HepG2 (cell line): ENCODE data around the gene ITM2B. TPM values are rescaled to one million over a fixed set of nuclear protein-coding genes. Genes with fewer than 3 reads are reported as not detected.

Source experiments
- CSRNP1 ChIP-seq: sonication (generic); formaldehyde crosslinking; IDR thresholded peaks from 2 replicates; pipeline ENCODE4 v1.8.1; 2023; ENCODE audit warnings: mild to moderate bottlenecking, missing genetic modification reagents
- EP300 ChIP-seq, 3 experiments: sonication (generic) in 1 of 3; formaldehyde crosslinking in 1 of 3; IDR thresholded peaks; 2 replicates each; pipeline versions ENCODE4 v1.5.1 to v1.6.1; 2011 to 2020; ENCODE audit warnings: low read depth in 2 of 3, low read length in 2 of 3, borderline replicate concordance in 1 of 3, improper control_type of control experiment in 1 of 3, mild to moderate bottlenecking in 1 of 3, missing genetic modification reagents in 1 of 3, moderate library complexity in 1 of 3
- FOXC1 ChIP-seq: sonication (generic); formaldehyde crosslinking; IDR thresholded peaks from 2 replicates; pipeline ENCODE4 v1.8.0; 2022; ENCODE audit warnings: mild to moderate bottlenecking, missing genetic modification reagents, borderline replicate concordance
- MAFG ChIP-seq: sonication (generic); formaldehyde crosslinking; IDR thresholded peaks from 2 replicates; pipeline ENCODE4 v1.5.1; 2020; ENCODE audit warnings: mild to moderate bottlenecking, missing genetic modification reagents
- NFIB ChIP-seq: sonication (generic); formaldehyde crosslinking; IDR thresholded peaks from 2 replicates; pipeline ENCODE4 v1.9.0; 2021; ENCODE audit warnings: missing genetic modification reagents, mild to moderate bottlenecking, borderline replicate concordance
- RBM22 ChIP-seq: fragments of 200-400 bp; formaldehyde crosslinking; optimal IDR thresholded peaks from 2 replicates; pipeline ENCODE3; 2017; ENCODE audit warnings: mild to moderate bottlenecking, low read length, moderate library complexity
- SMARCE1 ChIP-seq: fragments of 450-650 bp; IDR thresholded peaks from 2 replicates; pipeline ENCODE4 v1.6.1; 2017; ENCODE audit warnings: borderline replicate concordance
- U2AF2 ChIP-seq: fragments of 200-400 bp; formaldehyde crosslinking; IDR thresholded peaks from 2 replicates; pipeline ENCODE4 v1.6.1; 2017; ENCODE audit warnings: low read depth, mild to moderate bottlenecking, low read length
- ZBTB2 ChIP-seq: sonication (generic); formaldehyde crosslinking; IDR thresholded peaks from 2 replicates; pipeline ENCODE4 v1.8.0; 2022; ENCODE audit warnings: low read depth, missing genetic modification reagents
- ZBTB40 ChIP-seq, 2 experiments: fragments of 450-650 bp in 1 of 2; sonication (generic) in 1 of 2; formaldehyde crosslinking in 1 of 2; IDR thresholded peaks; 2 replicates each; pipeline versions ENCODE4 v1.6.1 to v1.8.0; 2016 to 2022; ENCODE audit warnings: antibody characterized with exemption in 1 of 2, mild to moderate bottlenecking in 1 of 2, missing genetic modification reagents in 1 of 2
- ZKSCAN5 ChIP-seq: sonication (generic); formaldehyde crosslinking; IDR thresholded peaks from 2 replicates; pipeline ENCODE4 v1.5.1; 2020; ENCODE audit warnings: mild to moderate bottlenecking, missing genetic modification reagents
- ZNF451 ChIP-seq: sonication (generic); formaldehyde crosslinking; IDR thresholded peaks from 2 replicates; pipeline ENCODE4 v1.5.0; 2020; ENCODE audit warnings: mild to moderate bottlenecking, missing genetic modification reagents
- ZNF484 ChIP-seq: sonication (generic); formaldehyde crosslinking; IDR thresholded peaks from 2 replicates; pipeline ENCODE4 v1.5.1; 2020; ENCODE audit warnings: mild to moderate bottlenecking, low read depth, missing genetic modification reagents, borderline replicate concordance
- ZNF563 ChIP-seq: sonication (generic); formaldehyde crosslinking; IDR thresholded peaks from 2 replicates; pipeline ENCODE4 v1.8.0; 2022; ENCODE audit warnings: mild to moderate bottlenecking, moderate library complexity, missing genetic modification reagents
- ZNF580 ChIP-seq: IDR thresholded peaks from 2 replicates; pipeline ENCODE4 v1.6.1; 2016; ENCODE audit warnings: low read depth, borderline replicate concordance
- polyA plus RNA-seq, 8 experiments: library from polyadenylated mRNA; depleted of rRNA in 3 of 8; stranded (reverse) in 7 of 8; unstranded in 1 of 8; fragments of >200 nt; fragmentation: Illumina TruSeq in 4 of 8; extraction: Trizol in 4 of 8; gene quantifications; 2 replicates each; pipeline versions ENCODE4 v1.2.1 to v1.2.3, GENCODE V29; 2011 to 2016; ENCODE audit warnings: low read depth in 4 of 8, missing spikeins in 1 of 8, mixed read lengths in 1 of 8; ENCODE audit not compliant: insufficient read depth in 1 of 8
- total RNA-seq, 5 experiments: library from RNA; depleted of rRNA; stranded (reverse); fragments of >200 nt; fragmentation: Illumina TruSeq; extraction: Trizol; gene quantifications; 2 replicates each; pipeline ENCODE4 v1.2.3, GENCODE V29; 2016; ENCODE audit warnings: low read depth in 1 of 5

ITM2B gene
- total and polyA plus RNA-seq, 2 of the 13 experiments (the other 11 are each of a cell fraction or from before 2014, with no cell fraction given) = 158 to 373 TPM

GRCh38 chr13:48233046-48233888, at the start of gene ITM2B (continued):
- TF ChIP-seq ZNF580 (CRISPR knock-in tag) (no peak), ZBTB40 (IDR thresholded peaks at IDR 0.05) (no peak), ZBTB40 (CRISPR knock-in tag; IDR thresholded peaks at IDR 0.05) (no peak), SMARCE1 (no peak), MAFG (CRISPR knock-in tag) (no peak), ZBTB2 (no peak), EP300 (IDR thresholded peaks at IDR 0.05; ENCODE audit: low read depth in 2 of 2, low read length in 2 of 2) (no peak), EP300 (CRISPR knock-in tag; IDR thresholded peaks at IDR 0.05; ENCODE audit: borderline replicate concordance) (no peak), ZNF451 (CRISPR knock-in tag) (0 out of 2 replicates have a peak, but pooled peaks have one; percentile 59), CSRNP1 (no peak), FOXC1 (peak; percentile 36; the same call in 1 of the 2 replicates), ZNF563 (CRISPR knock-in tag) (peak; percentile 72; the same call in 1 of the 2 replicates), ZNF484 (CRISPR knock-in tag) (no peak), NFIB (CRISPR knock-in tag) (no peak), RBM22 (no peak), U2AF2 (no peak), ZKSCAN5 (CRISPR knock-in tag) (no peak)
